Stomach (tissue), 4 donors: ENCODE data around the gene ZBTB22.

Experiments used
- CTCF ChIP-seq, 7 experiments: fragments of 450-650 bp in 4 of 7; fragments of 200-600 bp in 3 of 7; sonication (generic) in 3 of 7; IDR thresholded peaks; one replicate each; pipeline ENCODE4 v1.5.1; 2016 to 2019; ENCODE audit warnings: antibody characterized with exemption in 7 of 7, control low read depth in 2 of 7, mild to moderate bottlenecking in 1 of 7
- EP300 ChIP-seq: sonication (generic); formaldehyde crosslinking; IDR thresholded peaks from one replicate; pipeline ENCODE4 v1.6.1; 2017; ENCODE audit warnings: antibody characterized with exemption

- TF ChIP-seq CTCF (IDR thresholded peaks at IDR 0.05) (no peak), EP300 (no peak)
These were observed 38.8 kb upstream of the ZBTB22 start for GRCh38 chr6:33356295-33356694.
